GM12892 (cell line): ENCODE measurements around the gene ENTPD1.

Source experiments
- POLR2A ChIP-seq: IDR thresholded peaks from 2 replicates; pipeline ENCODE4 v1.6.1; 2011; ENCODE audit warnings: low read depth, low read length, control low read depth
- TAF1 ChIP-seq: IDR thresholded peaks from 2 replicates; pipeline ENCODE4 v1.6.1; 2011; ENCODE audit warnings: low read depth, mild to moderate bottlenecking, control low read depth, low read length, borderline replicate concordance

DNA sequence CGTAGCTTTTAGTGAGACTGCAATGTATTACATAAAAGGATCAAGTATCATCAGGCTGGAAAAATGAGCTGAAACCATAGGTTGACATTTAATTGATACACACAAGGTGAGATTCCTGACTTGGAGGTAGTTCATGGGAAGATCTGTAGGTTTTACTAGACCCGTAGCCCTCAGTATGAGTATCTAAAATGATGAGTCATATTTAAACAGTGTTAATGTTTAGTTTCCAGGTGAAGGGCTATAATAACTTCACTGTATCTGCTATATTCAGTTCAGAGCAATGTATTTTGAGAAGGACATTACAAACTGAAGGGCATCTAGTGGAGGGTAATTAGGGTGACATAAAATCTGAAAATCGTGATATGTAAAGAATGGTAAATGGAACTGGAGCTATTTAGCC is 35.0 kb downstream of the ENTPD1 start:
- no peak for TF ChIP-seq TAF1
- no peak for TF ChIP-seq POLR2A
